Prostate gland (tissue), 2 donors: ENCODE data around the gene IL4. TPM values are rescaled to one million over a fixed set of nuclear protein-coding genes. Genes with fewer than 3 reads are reported as not detected.
A peak's percentile ranks its signal among the peaks of the same experiment; 100 is the strongest.

Source experiments
- DNase-seq: peaks from one replicate; pipeline ENCODE4 v3.0.0-alpha.2; 2019; ENCODE audit warnings: low spot score
- H3K27ac ChIP-seq, 2 donors: fragments of 200-600 bp; sonication (generic); 2 replicates each; pipeline ENCODE4 v1.5.1; 2017 to 2019
- H3K27me3 ChIP-seq: fragments of 200-600 bp; sonication (generic); replicated peaks from 2 replicates; pipeline ENCODE4 v1.5.1; 2019; ENCODE audit not compliant: insufficient read depth
- H3K36me3 ChIP-seq, 2 donors: fragments of 200-600 bp; sonication (generic); 1 replicate in 1 of 2; 2 replicates in 1 of 2; pipeline versions ENCODE4 v1.5.1 to v1.8.1; 2017 to 2019
- H3K4me1 ChIP-seq: fragments of 200-600 bp; sonication (generic); replicated peaks from 2 replicates; pipeline ENCODE4 v1.5.1; 2019
- H3K4me3 ChIP-seq, 2 donors: fragments of 200-600 bp; sonication (generic); 2 replicates each; pipeline ENCODE4 v1.5.1; 2017 to 2019
- H3K9me3 ChIP-seq: fragments of 200-600 bp; sonication (generic); 2 replicates; pipeline ENCODE4 v1.5.1; 2017
- POLR2A ChIP-seq: fragments of 450-650 bp; IDR thresholded peaks from one replicate; pipeline ENCODE4 v1.6.1; 2016; ENCODE audit warnings: antibody characterized with exemption, mild to moderate bottlenecking
- POLR2AphosphoS5 ChIP-seq: sonication (generic); formaldehyde crosslinking; IDR thresholded peaks from one replicate; pipeline ENCODE4 v1.6.1; 2017; ENCODE audit warnings: antibody characterized with exemption
- WGBS: methylation state at CpG from one replicate; pipeline ENCODE4 v1.1.5; 2018; 5-methylcytosine and 5-hydroxymethylcytosine counted together
- intact Hi-C: fragments of 100-400 bp; cut with DNase I; formaldehyde crosslinking; loops from one replicate; pipeline ENCODE4 v1.14.2; 2022
- total RNA-seq, 2 donors: library from RNA; depleted of rRNA; stranded (reverse); fragments of >200 nt; gene quantifications; one replicate each; pipeline ENCODE4 v1.1.0, GENCODE V29; 2016
- TF ChIP-seq, protein P1 (sequence below), 4 experiments: fragments of 200-600 bp in 2 of 4; fragments of 450-650 bp in 2 of 4; sonication (generic) in 2 of 4; IDR thresholded peaks; 1 replicate in 3 of 4; 2 replicates in 1 of 4; pipeline ENCODE4 v1.5.1; 2016 to 2019; ENCODE audit warnings: antibody characterized with exemption in 4 of 4, mild to moderate bottlenecking in 2 of 4, moderate library complexity in 2 of 4

IL4 gene
- total RNA-seq, 2 donors from 2014 or later = not detected

- Histone ChIP-seq H3K4me1 (no peaks in the 10 kb centered on the region), H3K27ac (no peak overlapping the region), H3K27me3 (no peaks in the 10 kb centered on the region), H3K9me3 (no peaks in the 10 kb centered on the region), H3K36me3 (no peaks in the 10 kb centered on the region), H3K4me3 (no peak overlapping the region)
- WGBS = 73% methylated on average over 4 of the region's 4 CpGs
- no peak for TF ChIP-seq POLR2AphosphoS5
- TF ChIP-seq, protein P1, sequence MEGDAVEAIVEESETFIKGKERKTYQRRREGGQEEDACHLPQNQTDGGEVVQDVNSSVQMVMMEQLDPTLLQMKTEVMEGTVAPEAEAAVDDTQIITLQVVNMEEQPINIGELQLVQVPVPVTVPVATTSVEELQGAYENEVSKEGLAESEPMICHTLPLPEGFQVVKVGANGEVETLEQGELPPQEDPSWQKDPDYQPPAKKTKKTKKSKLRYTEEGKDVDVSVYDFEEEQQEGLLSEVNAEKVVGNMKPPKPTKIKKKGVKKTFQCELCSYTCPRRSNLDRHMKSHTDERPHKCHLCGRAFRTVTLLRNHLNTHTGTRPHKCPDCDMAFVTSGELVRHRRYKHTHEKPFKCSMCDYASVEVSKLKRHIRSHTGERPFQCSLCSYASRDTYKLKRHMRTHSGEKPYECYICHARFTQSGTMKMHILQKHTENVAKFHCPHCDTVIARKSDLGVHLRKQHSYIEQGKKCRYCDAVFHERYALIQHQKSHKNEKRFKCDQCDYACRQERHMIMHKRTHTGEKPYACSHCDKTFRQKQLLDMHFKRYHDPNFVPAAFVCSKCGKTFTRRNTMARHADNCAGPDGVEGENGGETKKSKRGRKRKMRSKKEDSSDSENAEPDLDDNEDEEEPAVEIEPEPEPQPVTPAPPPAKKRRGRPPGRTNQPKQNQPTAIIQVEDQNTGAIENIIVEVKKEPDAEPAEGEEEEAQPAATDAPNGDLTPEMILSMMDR (IDR thresholded peaks at IDR 0.05) = no peak
- no peak for TF ChIP-seq POLR2A
- DNase-seq = no peak
- intact Hi-C loops = no loop called here
These were observed 21.8 kb upstream of the IL4 start for GRCh38 chr5:132651838-132652469.

- H3K4me3 ChIP-seq = no peak overlapping the region
- no peak for DNase-seq
- no peaks in the 10 kb centered on the region for H3K4me1 ChIP-seq
- H3K9me3 ChIP-seq = no peaks in the 10 kb centered on the region
- 21% methylated on average over 7 of the region's 7 CpGs for WGBS
- no peak for TF ChIP-seq POLR2A
- TF ChIP-seq, protein P1 (IDR thresholded peaks at IDR 0.05) = no peak
- H3K36me3 ChIP-seq = no peaks in the 10 kb centered on the region
- no peaks in the 10 kb centered on the region for H3K27me3 ChIP-seq
- intact Hi-C loops = no loop called here
- no peak overlapping the region for H3K27ac ChIP-seq
These were observed 20.1 kb upstream of the IL4 start for GRCh38 chr5:132653716-132654115.

GRCh38 chr5:132655821-132656773 is 17.7 kb upstream of the IL4 start:
- no peaks in the 10 kb centered on the region for H3K9me3 ChIP-seq

DNA sequence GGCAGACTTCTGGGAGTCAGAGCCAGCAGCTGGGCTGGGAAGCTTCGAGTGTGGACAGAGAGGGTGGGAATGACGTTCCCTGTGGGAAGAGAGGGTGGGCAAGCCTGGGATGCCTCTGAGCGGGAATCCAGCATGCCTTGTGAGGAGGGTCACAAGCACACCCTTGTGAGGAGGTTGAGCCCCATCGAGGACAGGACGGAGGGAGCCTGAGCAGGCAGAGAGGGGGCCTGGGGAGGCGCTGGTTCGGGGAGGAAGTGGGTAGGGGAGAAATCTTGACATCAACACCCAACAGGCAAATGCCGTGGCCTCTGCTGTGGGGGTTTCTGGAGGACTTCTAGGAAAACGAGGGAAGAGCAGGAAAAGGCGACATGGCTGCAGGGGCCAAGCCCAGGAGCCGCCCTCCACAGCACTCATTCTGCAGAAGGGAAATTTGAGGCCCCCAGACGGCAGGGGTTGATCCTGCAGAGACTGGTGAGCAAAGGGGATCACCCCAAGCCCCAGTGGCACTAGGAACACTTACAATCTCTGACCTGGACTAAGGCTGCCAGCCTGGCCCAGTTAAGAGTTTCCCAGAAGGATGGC is 16.9 kb upstream of the IL4 start:
- peak overlapping the region in 1 of 2 donors; percentile 21 for H3K4me3 ChIP-seq

More at GRCh38 chr5:132655821-132656773, 17.7 kb upstream of the IL4 start:
- no peak for DNase-seq
- Histone ChIP-seq H3K27me3 (no peaks in the 10 kb centered on the region), H3K27ac (no peak overlapping the region), H3K36me3 (no peaks in the 10 kb centered on the region), H3K4me3 (peak overlapping the region; percentile 21 to 34), H3K4me1 (no peaks in the 10 kb centered on the region)
- TF ChIP-seq, protein P1 (IDR thresholded peaks at IDR 0.05) = no peak
- TF ChIP-seq POLR2AphosphoS5 = no peak
- no peak for TF ChIP-seq POLR2A
- intact Hi-C loops = no loop called here
- WGBS = 3% methylated on average over 91 of the region's 92 CpGs

More for the DNA sequence above, 16.9 kb upstream of the IL4 start:
- intact Hi-C loops = no loop called here
- Histone ChIP-seq H3K27me3 (no peaks in the 10 kb centered on the region), H3K36me3 (no peaks in the 10 kb centered on the region), H3K4me1 (no peaks in the 10 kb centered on the region), H3K9me3 (no peaks in the 10 kb centered on the region), H3K27ac (no peak overlapping the region)
- TF ChIP-seq POLR2AphosphoS5 (no peak), POLR2A (no peak)
- TF ChIP-seq, protein P1 (IDR thresholded peaks at IDR 0.05) = no peak
- WGBS = 71% methylated on average over 12 of the region's 12 CpGs
- no peak for DNase-seq
